ENCODE results near the gene PRKAR1B.
"Not testable (repeated sequence)": the region's sequence is repeated elsewhere in the genome, so short reads cannot be mapped to it uniquely, and the experiment has no call there.

PRKAR1B gene

DNA sequence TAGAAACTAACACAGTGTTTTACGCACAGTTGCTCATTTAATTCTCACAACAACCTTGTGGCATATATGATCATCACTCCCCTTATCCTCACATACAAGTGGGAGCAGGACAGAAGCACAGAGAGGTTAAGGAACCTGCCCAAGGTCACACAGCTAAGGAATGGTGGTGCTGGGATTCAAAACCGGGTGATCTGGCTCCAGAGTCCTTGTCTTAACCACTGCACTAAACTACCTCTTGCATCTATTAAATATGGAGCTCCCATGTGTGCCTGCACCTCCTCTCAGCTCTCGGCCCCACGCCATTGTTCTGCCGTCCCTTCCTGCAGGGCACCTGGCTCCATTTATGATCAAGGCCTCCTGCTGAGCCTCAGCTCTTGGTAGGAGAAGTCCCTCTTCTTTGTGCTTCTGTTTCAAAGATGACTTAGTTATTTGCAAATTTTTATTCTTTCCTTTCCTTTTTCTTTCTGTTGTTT, 107.7 kb downstream of the PRKAR1B start:
- DNase-seq = no peak

DNA sequence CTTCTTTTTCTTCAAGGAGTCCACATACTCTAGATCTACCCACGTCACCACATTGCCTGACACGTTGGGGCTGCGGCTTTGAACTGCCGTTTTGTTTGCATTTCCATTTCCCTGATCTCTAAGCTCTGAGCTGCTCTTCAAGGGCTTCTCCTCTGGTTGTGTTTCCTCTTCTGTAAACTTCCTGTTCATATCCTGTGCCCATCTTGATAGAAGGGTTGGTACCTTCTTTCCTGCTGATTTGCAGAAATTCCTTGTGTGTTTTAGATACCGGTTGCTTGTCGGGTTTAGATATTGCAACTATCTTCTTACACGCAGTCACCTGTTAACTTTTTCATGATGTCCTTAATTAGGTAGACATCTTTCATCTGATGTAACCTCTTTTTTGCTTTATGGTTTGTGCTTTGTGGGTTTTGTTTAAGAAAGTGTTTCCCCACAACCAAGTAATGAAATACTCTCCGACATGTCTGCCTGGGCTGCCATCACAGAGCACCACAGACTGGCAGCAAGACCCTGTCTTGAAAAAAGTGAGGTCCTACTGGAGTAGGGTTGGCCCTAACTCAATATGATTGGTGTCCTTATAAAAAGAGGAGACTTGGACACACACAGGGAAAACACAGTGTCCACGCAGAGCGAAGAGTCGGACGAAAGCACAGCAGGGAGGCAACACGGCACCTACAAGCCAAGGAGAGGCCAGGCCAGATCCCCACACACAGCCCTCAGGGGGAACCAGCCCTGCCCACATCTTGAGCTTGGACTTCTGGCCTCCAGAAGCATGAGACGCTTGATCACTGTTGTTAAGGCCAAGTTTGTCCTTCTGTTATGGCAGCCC, 108.3 kb downstream of the PRKAR1B start:
- peak; percentile 56 for DNase-seq

GRCh38 chr7:617614-618538, 109.2 kb downstream of the PRKAR1B start:
- no peak for DNase-seq

- no peak for DNase-seq
Observed at GRCh38 chr7:613442-614140, 113.5 kb downstream of the PRKAR1B start.

GRCh38 chr7:611837-612236, 115.2 kb downstream of the PRKAR1B start:
- not testable (repeated sequence) for DNase-seq

GRCh38 chr7:611281-611810, 115.7 kb downstream of the PRKAR1B start:
- no peak for DNase-seq

DNA sequence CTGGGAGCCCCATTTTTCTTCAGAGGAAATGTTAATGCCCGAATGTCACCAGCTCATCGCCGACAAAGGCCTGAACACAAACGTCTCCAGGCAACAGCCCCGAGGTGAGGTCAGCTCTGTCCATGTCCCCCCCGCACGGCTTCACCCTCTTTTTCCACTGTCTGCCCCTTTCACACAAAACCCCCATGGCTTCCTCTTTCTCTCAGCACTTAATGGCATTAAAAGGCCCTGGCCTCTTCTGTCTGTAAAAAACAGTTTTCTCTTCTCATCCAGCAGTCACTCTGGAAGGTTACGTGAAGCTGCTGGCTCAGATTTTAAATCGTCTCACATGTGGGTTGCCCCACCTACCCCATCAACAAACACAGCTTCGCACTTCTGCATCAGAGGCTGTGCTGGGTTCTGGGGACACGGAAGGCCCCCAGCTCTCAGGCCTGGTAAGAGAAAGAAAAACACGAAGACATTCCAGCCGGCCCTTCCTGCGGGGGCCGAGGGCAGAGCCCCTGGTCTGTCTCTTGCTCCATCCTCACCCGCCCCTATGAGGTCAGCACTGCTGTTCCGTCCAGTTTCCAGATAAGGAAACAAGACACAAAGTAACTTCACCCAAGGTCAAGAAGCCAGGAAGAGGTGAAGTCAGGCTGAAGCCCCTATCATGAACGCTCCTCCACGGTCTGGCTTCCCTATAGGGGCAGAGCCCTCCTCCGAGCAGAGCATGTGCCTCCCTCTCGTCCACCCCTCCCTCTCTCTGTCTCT, 116.4 kb downstream of the PRKAR1B start:
- DNase-seq = no peak

DNA sequence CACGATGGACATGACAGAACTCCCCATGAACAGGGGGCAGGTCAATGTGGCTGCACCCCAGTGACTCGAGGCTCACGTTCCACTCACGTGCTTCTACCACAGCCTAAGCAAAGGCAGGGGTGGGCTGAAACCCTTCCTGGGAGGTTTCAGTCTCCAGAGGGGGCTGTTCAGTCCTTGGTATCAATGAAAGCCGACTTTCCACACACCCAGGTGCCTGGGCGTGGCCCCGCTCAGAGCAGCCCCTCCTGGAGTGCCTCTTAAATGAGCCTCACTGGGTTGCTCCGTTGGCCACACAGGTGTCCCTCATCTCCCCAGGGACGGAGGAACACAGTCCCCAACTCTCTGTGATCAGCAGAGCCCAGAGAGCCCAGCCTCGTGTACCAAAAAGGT, 116.9 kb downstream of the PRKAR1B start:
- DNase-seq = no peak

DNA sequence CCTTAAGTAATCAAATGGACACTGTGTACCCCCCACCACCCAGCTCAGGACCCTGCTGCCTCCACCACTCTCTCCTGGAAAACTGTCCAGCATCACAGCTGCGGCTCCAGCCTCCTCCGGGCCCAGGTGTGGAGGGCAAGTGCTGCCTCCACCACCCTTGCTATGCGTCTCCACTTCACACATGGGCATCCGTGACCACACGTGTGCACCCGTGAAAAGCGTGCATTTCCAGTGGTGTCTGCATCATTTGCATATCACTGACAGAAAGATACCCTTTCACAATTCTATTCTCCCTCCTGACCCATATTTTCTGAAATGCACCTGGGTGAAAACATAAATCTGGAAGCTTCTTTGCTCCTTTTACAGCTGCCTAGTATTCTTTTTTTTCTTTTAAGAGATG, 117.7 kb downstream of the PRKAR1B start:
- DNase-seq = no peak

GRCh38 chr7:608954-609353, 118.1 kb downstream of the PRKAR1B start:
- no peak for DNase-seq

GRCh38 chr7:608361-608760, 118.7 kb downstream of the PRKAR1B start:
- no peak for DNase-seq

DNA sequence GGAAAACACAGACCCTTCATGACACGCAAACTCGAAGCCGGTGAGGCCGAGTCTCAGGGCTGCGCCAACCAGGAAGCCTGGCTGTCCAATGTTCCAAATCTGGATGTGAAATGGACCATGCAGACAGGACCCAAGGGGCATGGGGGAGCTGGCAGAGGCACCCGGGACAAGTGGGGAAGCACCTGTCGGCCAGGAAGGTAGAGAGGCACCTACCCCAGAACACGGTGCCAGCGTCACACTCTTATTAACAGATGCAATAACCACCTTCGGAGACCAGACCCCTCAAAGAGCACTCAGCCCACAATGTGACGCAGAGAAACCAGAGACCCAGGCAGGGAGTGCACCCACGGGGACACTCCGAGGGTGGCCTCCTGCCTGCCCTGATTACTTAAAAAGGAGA, 119.1 kb downstream of the PRKAR1B start:
- no peak for DNase-seq

DNA sequence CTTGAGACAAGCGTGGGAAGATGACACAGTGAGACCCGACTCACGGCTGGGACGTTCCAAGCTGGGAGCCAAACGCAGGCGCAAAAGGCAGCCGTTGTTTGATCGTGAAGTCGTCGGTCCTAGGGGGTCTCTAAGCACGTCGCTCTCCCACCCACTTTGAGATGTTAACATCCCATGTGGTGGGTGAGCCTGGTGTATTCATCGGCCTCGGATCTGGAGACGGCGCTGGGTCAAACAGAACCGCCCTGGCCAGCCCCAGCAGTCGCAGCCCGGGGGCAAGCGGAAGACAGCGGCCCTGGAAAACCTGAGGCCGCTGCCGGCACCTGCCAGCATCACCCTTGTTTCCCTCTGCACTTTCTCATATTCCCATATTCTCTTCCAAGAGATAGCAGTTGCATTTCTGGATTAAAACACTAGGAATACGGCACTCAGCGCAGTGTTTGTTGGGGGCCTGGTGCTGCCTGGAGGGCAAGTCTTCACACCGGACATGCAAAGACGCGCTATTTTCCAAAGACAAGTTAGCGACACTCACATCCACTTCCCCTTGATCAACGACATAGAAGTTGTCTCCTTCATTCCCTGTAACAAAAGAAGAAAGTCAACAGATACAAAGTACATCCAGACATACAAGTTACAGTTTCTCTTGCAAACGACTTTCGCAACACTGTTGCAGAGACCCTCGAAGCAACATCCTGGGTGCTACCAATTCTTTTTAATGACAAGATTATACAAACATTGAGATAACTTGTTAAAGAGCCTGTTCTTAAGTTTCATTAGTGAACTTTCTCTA, 121.2 kb downstream of the PRKAR1B start:
- DNase-seq = no peak

- DNase-seq = no peak
Observed at GRCh38 chr7:604884-605531, 122.1 kb downstream of the PRKAR1B start.

- peak; percentile 91 for DNase-seq
Observed at GRCh38 chr7:604001-604883, 122.8 kb downstream of the PRKAR1B start.

- no peak for DNase-seq
Observed at GRCh38 chr7:603152-603951, 123.7 kb downstream of the PRKAR1B start.

- no peak for DNase-seq
Observed at GRCh38 chr7:602341-603141, 124.5 kb downstream of the PRKAR1B start.
